ENCODE measurements around the gene RNF130.

The RNF130 gene

DNA sequence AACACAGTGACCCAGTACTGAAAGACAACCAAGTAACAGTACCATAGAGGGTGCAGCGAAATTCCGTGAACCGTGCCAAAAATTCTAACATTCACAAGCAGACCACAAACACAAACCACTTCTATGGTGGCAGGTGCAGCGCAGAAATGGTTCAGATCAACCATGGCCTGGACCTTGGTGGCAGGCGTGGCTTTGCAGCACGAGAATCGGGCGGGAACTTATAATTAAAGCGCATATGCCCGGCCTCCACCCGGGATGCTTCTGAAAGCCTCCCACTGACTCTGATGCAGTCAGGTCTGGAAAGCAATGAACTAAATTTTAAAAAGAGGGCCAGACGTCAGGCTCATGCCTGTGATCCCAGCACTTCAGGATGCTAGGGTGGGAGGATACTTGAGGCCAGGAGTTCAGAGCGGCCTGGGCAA lies 95.8 kb downstream of the RNF130 start:
- H3K36me3 ChIP-seq = peaks cover 28 to 53% (median 50%) of the 10 kb centered on the region in 3 donors
- no peak for DNase-seq
- no peak overlapping the region for H3K4me3 ChIP-seq
- no peak overlapping the region for H3K27ac ChIP-seq
- no peaks in the 10 kb centered on the region for H3K4me1 ChIP-seq
- intact Hi-C loops (cut with DNase I; ENCODE audit: low total_unique reads) = no loop called here
- no peaks in the 10 kb centered on the region for H3K9me3 ChIP-seq
- TF ChIP-seq, protein P1, sequence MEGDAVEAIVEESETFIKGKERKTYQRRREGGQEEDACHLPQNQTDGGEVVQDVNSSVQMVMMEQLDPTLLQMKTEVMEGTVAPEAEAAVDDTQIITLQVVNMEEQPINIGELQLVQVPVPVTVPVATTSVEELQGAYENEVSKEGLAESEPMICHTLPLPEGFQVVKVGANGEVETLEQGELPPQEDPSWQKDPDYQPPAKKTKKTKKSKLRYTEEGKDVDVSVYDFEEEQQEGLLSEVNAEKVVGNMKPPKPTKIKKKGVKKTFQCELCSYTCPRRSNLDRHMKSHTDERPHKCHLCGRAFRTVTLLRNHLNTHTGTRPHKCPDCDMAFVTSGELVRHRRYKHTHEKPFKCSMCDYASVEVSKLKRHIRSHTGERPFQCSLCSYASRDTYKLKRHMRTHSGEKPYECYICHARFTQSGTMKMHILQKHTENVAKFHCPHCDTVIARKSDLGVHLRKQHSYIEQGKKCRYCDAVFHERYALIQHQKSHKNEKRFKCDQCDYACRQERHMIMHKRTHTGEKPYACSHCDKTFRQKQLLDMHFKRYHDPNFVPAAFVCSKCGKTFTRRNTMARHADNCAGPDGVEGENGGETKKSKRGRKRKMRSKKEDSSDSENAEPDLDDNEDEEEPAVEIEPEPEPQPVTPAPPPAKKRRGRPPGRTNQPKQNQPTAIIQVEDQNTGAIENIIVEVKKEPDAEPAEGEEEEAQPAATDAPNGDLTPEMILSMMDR (IDR thresholded peaks at IDR 0.05) = no peak
- no peaks in the 10 kb centered on the region for H3K27me3 ChIP-seq

DNA sequence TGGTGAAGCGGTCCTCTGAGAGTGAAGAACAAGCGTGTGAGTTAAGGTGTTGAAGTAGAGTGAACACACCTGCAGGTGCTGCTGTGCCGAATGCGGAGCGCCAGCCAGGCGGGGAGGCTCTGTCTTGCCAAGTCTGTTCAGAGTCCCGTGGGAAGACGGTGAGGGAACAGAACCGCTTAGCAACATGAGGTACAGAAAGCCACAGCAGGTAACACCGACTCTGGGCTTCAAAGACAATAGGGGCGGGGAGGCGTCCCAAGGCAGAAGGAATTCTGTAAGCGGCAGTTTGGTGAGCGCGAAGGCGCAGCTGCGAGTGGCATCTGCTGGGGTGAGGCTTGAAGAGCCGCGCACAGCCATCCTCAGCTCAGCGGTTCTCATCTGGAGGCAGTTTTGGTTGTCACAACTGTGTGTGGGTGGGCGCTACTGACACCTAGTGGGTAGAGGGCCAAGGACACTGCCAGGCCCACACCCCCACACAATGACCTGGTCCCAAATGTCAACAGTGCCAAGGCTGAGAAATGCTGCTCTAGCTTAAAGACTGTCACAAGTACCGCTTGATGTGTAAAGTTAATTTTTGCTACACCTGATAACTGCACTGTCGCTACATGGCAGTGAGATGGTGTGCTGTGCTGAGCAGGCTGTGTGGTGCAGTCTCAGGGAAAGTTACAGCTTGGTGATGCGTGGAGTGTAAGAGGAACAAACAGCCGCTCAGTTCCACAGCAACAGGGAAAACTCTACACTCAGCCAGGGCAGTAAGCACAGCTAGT lies 96.4 kb downstream of the RNF130 start:
- Histone ChIP-seq H3K27me3 (no peaks in the 10 kb centered on the region), H3K4me3 (no peak overlapping the region), H3K27ac (no peak overlapping the region), H3K36me3 (peaks cover 31 to 55% (median 50%) of the 10 kb centered on the region in 3 donors), H3K4me1 (no peaks in the 10 kb centered on the region), H3K9me3 (no peaks in the 10 kb centered on the region)
- DNase-seq = no peak
- TF ChIP-seq, protein P1 (IDR thresholded peaks at IDR 0.05) = peak; percentile 9 to 10
- intact Hi-C loops (cut with DNase I; ENCODE audit: low total_unique reads) = no loop called here

DNA sequence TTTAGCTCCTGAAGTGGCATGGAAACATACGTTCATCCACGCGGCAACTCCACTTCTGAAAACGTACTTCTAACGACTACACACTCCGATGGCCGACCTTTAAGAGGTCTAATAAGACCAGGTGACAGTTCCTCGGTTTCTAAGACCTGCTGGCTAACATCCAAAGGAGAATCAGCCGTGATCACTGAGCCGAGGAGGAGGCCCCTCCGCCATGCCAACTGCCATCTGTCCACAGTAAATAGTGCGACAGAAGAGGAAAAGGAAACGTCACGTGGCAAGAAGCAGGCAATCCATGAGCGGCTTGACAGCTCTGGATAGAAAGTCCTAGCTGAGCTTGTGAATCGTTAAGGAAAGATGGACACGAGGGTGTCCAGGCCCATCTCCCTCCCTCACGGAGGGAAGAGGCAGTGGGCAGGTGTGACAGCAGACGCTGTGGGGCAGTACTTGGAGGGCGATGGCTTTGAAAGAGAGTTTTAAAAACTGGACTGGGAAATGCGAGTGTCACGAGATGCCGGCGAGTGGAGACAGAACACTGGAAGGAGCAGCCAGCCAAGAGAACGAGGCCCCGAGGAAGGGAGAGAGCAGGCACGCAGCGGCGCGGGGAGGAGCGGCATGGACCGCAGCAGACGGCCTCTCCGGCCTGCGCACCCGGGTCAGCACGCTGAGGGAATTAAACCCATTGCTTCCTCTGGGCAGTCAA lies 97.2 kb downstream of the RNF130 start:
- no peak overlapping the region for H3K27ac ChIP-seq

DNA sequence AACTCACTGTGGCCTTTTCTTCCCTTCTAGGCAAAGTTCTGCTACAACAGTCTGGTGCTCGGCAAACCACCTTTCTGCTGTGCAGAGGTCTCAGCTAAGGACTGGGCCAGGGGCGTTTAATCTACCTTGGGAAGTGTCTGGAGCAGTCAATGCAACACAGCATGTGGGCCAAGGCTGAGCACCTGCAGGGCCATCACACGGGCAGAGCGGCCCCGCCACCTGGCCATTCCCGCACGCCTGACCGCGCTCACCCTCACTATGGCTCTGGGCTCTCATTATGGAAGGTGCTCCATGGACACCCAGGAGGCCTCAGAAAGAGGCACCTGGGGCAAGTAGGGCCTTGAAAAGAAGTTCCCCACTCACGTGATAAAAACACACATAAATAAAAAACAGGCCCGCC lies 98.2 kb downstream of the RNF130 start:
- no peaks in the 10 kb centered on the region for H3K27me3 ChIP-seq
- H3K4me1 ChIP-seq = no peaks in the 10 kb centered on the region
- TF ChIP-seq, protein P1 (IDR thresholded peaks at IDR 0.05) = no peak
- no peak overlapping the region for H3K27ac ChIP-seq
- no peak for DNase-seq
- H3K36me3 ChIP-seq = peaks cover 42 to 68% (median 55%) of the 10 kb centered on the region in 3 donors
- intact Hi-C loops (cut with DNase I; ENCODE audit: low total_unique reads) = no loop called here
- H3K4me3 ChIP-seq = no peak overlapping the region
- no peaks in the 10 kb centered on the region for H3K9me3 ChIP-seq

More for the DNA sequence above, 97.2 kb downstream of the RNF130 start:
- Histone ChIP-seq H3K27me3 (no peaks in the 10 kb centered on the region), H3K9me3 (no peaks in the 10 kb centered on the region), H3K4me1 (no peaks in the 10 kb centered on the region), H3K36me3 (peaks cover 39 to 58% (median 55%) of the 10 kb centered on the region in 3 donors), H3K4me3 (no peak overlapping the region)
- no peak for DNase-seq
- TF ChIP-seq, protein P1 (IDR thresholded peaks at IDR 0.05) = no peak
- intact Hi-C loops (cut with DNase I; ENCODE audit: low total_unique reads) = no loop called here

DNA sequence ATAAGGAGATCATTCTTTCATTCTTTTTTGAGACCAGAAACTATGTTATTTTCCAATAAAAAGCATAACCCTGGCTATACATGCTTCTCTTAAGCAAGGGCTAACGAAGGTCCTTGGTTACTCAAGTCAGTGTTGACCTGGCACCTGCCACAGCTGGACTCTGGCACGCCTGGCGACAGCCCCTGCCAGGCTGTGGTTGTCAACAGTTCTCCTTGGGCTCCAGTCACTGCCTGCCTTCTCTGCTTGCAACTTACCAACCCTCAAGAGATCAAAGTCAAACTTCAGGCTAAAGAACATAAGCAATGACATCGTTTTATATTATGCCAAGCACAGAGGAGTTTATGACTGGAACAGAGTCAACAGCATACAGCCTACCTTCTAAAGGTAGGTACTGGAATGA lies 102.4 kb downstream of the RNF130 start:
- no peak overlapping the region for H3K27ac ChIP-seq

More for the DNA sequence above, 102.4 kb downstream of the RNF130 start:
- Histone ChIP-seq H3K4me1 (no peaks in the 10 kb centered on the region), H3K36me3 (peaks cover 40 to 63% (median 49%) of the 10 kb centered on the region in 3 donors), H3K4me3 (no peak overlapping the region), H3K9me3 (no peaks in the 10 kb centered on the region), H3K27me3 (no peaks in the 10 kb centered on the region)
- no peak for DNase-seq
- intact Hi-C loops (cut with DNase I; ENCODE audit: low total_unique reads) = no loop called here
- TF ChIP-seq, protein P1 (IDR thresholded peaks at IDR 0.05) = no peak

Measured in tibial artery (tissue), 4 donors.